Activated naive CD4-positive, alpha-beta T cell treated with anti-CD3 and anti-CD28 coated beads for 36 hours (primary cell): ENCODE results near the gene TP53I13. TPM values are rescaled to one million over a fixed set of nuclear protein-coding genes. Genes with fewer than 3 reads are reported as not detected.
A peak's percentile ranks its signal among the peaks of the same experiment; 100 is the strongest.

Experiments
- CTCF ChIA-PET: fragments of 350-600 bp; sonication (Branson Sonifier 250); formaldehyde crosslinking; loops from one replicate; lab custom pipeline; 2021; ENCODE audit warnings: antibody characterized with exemption; lab: Charles Lee
- DNase-seq: peaks from one replicate; pipeline ENCODE4 v3.0.0-alpha.2; 2020
- H3K27ac Mint-ChIP-seq: one replicate; pipeline ENCODE4 v1.8.0; 2021; ENCODE audit warnings: mild to moderate bottlenecking, mixed read lengths
- H3K27me3 Mint-ChIP-seq: one replicate; pipeline ENCODE4 v1.8.0; 2021; ENCODE audit warnings: low read depth, mixed read lengths
- H3K36me3 Mint-ChIP-seq: one replicate; pipeline ENCODE4 v1.8.0; 2021; ENCODE audit warnings: low read depth, mixed read lengths
- H3K4me1 Mint-ChIP-seq: one replicate; pipeline ENCODE4 v1.8.0; 2021; ENCODE audit warnings: low read depth, mixed read lengths
- H3K4me3 Mint-ChIP-seq: one replicate; pipeline ENCODE4 v1.8.0; 2021; ENCODE audit warnings: mild to moderate bottlenecking, moderate library complexity, mixed read lengths
- H3K9me3 Mint-ChIP-seq: one replicate; pipeline ENCODE4 v1.8.0; 2021; ENCODE audit warnings: mixed read lengths
- intact Hi-C: fragments of 100-400 bp; cut with micrococcal nuclease; formaldehyde crosslinking; loops from one replicate; pipeline ENCODE4 v1.15.1; 2023
- total RNA-seq, 2 experiments: library from RNA; stranded (reverse); gene quantifications; one replicate each; pipeline ENCODE4 v1.2.3, GENCODE V29; 2021

TP53I13 gene
- total RNA-seq, 2 experiments from 2014 or later = 30.9 to 37.2 TPM

DNA sequence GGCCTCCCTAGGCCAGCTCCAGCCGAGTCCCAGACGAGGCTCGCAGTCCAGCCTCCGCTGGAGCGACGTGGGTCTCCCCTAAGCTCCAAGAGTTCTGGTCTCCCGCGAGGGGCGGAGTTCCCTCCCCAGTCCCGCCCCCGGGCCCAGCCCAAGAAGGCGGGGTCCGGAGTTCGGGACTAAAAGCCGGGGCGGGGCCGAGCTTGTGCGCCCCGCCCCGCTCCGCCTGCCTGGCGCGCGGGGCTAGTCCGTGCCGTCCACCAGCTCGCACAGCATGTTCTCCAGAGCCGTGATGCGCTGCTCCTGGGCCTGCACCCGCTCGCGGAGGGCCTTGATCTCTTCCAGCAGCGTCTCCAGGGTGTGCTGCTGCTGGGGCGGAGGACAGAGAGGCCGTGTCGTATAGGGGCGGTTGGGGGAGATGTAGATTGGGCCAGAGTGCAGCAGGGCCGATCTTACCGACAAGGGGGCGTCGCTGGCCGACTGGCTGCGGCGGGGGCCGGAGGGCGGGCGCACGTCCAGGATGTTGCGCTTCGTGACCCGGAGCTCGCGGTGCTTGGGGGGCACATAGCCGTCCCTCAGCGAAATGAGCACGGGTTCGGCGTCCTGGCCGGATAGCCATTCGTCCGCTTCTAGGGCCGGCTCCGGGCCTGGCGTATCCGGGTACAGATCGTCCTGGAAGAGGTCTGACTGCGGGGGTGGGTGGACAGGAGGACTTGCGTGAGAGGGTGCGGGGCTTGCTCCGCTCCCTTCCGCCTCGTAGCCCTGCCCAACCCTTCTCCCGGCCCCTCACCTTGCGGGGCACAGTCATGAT, 47.2 kb downstream of the TP53I13 start:
- Mint-ChIP-seq H3K4me3 (peak overlapping the region; percentile 81), H3K36me3 (peaks cover 3% of the 10 kb centered on the region), H3K9me3 (no peaks in the 10 kb centered on the region), H3K27me3 (peaks cover 9% of the 10 kb centered on the region), H3K27ac (no peak overlapping the region), H3K4me1 (peaks cover 40% of the 10 kb centered on the region)
- DNase-seq = peak; percentile 83
- CTCF ChIA-PET = interaction anchor here (0.5 to 8.6 kb wide), 29 partner anchors 9 to 467 kb away, joined by 3 to 91 read pairs (median 3); partner anchors contain the start of genes ABHD15, ANKRD13B and SSH2
- intact Hi-C loops = loop anchor here (1.0 to 5.0 kb wide), 4 partner anchors 9 to 323 kb away; partner anchors contain the start of genes ABHD15 and TAOK1

DNA sequence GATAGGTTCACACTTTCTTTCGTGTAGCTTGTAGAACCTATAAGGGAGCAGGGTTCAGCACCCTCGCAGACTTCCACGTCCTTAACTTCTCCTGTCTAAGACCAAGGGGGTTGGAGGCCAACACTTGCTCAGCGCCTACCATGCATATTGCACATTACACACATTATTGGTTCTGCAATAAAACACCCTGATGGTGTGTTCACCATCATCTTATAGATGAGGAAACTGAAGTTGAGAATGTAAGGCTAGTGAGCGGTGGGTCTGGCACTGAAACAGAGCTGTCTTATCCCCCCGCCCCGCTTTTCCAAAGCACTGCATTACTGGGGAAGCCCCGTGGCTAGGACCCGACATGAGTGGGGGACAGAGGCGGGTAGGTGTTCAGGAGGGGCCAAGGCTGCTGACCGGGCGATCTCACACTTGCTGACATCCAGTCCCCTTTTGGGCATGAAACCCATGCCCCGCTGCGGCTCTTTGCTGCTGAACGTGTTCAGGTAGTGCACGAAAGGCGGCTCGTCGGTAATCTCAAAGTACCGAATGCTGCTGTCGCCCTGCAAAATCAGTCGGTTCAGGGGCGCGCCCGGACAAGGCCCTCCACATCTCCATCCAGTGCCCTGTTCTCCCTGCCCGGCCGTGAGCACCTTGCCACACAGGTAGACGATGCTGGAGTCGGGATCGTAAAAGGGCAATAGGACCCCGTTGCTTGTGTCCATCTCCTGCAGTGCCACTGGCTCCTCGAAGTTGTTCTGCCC, 48.0 kb downstream of the TP53I13 start:
- intact Hi-C loops = loop anchor here (1.0 to 5.0 kb wide), 6 partner anchors 23 to 315 kb away; partner anchors contain the start of genes GIT1 and TAOK1
- Mint-ChIP-seq H3K9me3 (no peaks in the 10 kb centered on the region), H3K27ac (no peak overlapping the region), H3K36me3 (peaks cover 3% of the 10 kb centered on the region), H3K4me3 (peak overlapping the region; percentile 81), H3K4me1 (peaks cover 43% of the 10 kb centered on the region), H3K27me3 (peaks cover 9% of the 10 kb centered on the region)
- no peak for DNase-seq
- CTCF ChIA-PET = interaction anchor here (0.6 to 8.6 kb wide), 43 partner anchors 8 to 393 kb away, joined by 3 to 91 read pairs (median 5); partner anchors contain the start of genes ABHD15, ANKRD13B, SSH2 and TP53I13

- Mint-ChIP-seq H3K9me3 (no peaks in the 10 kb centered on the region), H3K4me1 (peaks cover 48% of the 10 kb centered on the region), H3K36me3 (peaks cover 3% of the 10 kb centered on the region), H3K4me3 (peak overlapping the region; percentile 81), H3K27ac (peak overlapping the region; percentile 80), H3K27me3 (peaks cover 9% of the 10 kb centered on the region)
- peak; percentile 97 for DNase-seq
- intact Hi-C loops = loop anchor here (1.0 to 5.0 kb wide), 6 partner anchors 22 to 314 kb away; partner anchors contain the start of genes GIT1 and TAOK1
- CTCF ChIA-PET = interaction anchor here (0.6 to 8.6 kb wide), 47 partner anchors 8 to 394 kb away, joined by 3 to 91 read pairs (median 5); partner anchors contain the start of genes ABHD15, ANKRD13B, SSH2 and TP53I13
Observed at GRCh38 chr17:29617125-29617480, 48.6 kb downstream of the TP53I13 start.

DNA sequence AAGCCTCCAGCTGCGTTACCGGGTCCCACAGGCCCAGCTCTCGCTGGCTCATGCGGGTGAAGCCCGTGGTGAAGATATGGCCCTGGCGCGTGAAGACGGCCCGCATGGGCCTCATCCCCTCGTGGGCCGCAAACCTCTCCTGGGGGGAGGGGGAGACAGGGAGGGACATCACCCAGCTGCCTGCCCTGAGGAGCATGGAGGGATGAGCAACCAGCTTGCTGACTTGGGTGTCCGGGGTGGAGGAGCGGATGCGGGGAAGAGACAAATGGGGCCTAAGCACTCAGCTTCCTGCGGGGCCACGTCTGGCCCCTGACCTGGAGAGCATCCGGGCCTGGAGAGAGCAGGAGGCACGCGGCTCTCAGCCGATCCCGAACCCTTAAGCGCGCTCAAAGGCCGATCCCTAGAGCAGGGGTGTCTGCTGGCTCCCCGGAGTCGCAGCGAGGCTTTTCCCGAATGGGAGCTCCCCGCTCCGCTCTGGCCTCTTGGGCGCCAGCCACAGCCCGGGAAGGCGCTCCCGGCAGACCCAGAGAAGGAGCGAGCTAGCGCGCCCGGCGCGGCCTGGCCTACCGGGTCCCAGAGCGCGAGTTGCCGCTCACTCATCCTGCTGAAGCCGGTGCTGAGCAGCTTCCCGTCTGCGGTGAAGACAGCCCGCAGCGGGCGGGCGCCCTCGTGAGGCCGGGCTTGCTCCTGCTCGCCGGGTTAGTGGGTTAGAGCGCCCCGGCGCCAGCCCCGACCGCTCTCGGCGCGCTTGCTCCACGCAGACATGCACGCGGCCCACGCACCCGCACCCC, 49.2 kb downstream of the TP53I13 start:
- intact Hi-C loops = loop anchor here (1.0 to 5.0 kb wide), 6 partner anchors 22 to 314 kb away; partner anchors contain the start of genes GIT1 and TAOK1
- CTCF ChIA-PET = interaction anchor here (0.5 to 8.6 kb wide), 43 partner anchors 9 to 360 kb away, joined by 3 to 91 read pairs (median 5); partner anchors contain the start of genes ABHD15, ANKRD13B, SSH2 and TP53I13
- peak overlapping the region; percentile 81 for H3K4me3 Mint-ChIP-seq
- H3K4me1 Mint-ChIP-seq = peaks cover 48% of the 10 kb centered on the region
- peaks cover 3% of the 10 kb centered on the region for H3K36me3 Mint-ChIP-seq
- H3K9me3 Mint-ChIP-seq = no peaks in the 10 kb centered on the region
- H3K27ac Mint-ChIP-seq = peak overlapping the region; percentile 80
- DNase-seq = peak; percentile 91
- H3K27me3 Mint-ChIP-seq = peaks cover 9% of the 10 kb centered on the region

- no peak for DNase-seq
- CTCF ChIA-PET = interaction anchor here (1.0 to 8.6 kb wide), 28 partner anchors 9 to 361 kb away, joined by 3 to 91 read pairs (median 7); partner anchors contain the start of genes ABHD15, ANKRD13B, SSH2 and TP53I13
- Mint-ChIP-seq H3K9me3 (no peaks in the 10 kb centered on the region), H3K36me3 (peaks cover 3% of the 10 kb centered on the region), H3K27me3 (peaks cover 9% of the 10 kb centered on the region), H3K4me1 (peaks cover 54% of the 10 kb centered on the region), H3K4me3 (peak overlapping the region; percentile 81), H3K27ac (no peak overlapping the region)
- intact Hi-C loops = loop anchor here (5.0 kb wide), 1 partner anchor 226 kb away; the partner anchor contains the start of gene TAOK1
Observed at GRCh38 chr17:29618272-29619065, 50.0 kb downstream of the TP53I13 start.

- CTCF ChIA-PET = interaction anchor here (0.6 to 8.6 kb wide), 7 partner anchors 8 to 159 kb away, joined by 3 to 91 read pairs (median 10); partner anchors contain the start of gene ANKRD13B
Observed at GRCh38 chr17:29619251-29619650, 50.8 kb downstream of the TP53I13 start.

DNA sequence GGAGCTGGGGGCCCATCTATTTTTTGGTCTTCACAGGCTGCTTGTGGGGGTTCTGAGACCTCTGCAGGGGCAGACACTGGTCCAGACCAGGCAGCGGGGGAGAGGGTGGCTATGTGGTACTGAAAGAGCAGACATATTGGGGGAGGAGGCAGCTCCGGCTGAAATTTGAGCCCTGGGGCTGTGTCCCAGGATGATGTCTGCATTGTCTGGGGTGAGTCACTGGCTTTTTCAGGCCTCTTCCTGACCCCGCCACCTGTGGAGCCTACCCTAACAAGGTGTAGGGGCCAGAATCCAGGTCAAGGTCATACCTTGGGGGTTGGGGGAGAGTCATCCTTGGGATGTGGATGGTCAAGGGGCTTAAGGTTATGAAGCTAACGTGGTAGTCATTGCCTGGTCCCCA, 51.8 kb downstream of the TP53I13 start:
- Mint-ChIP-seq H3K4me3 (no peak overlapping the region), H3K27ac (no peak overlapping the region), H3K27me3 (peaks cover 9% of the 10 kb centered on the region), H3K4me1 (peaks cover 55% of the 10 kb centered on the region), H3K9me3 (no peaks in the 10 kb centered on the region), H3K36me3 (peaks cover 3% of the 10 kb centered on the region)
- intact Hi-C loops = no loop called here
- CTCF ChIA-PET = interaction anchor here (1.0 to 3.9 kb wide), 2 partner anchors 158 to 311 kb away, joined by 5 to 54 read pairs; no protein-coding TSS in a partner anchor
- DNase-seq = no peak

More at GRCh38 chr17:29619251-29619650, 50.8 kb downstream of the TP53I13 start:
- peaks cover 55% of the 10 kb centered on the region for H3K4me1 Mint-ChIP-seq
- H3K9me3 Mint-ChIP-seq = no peaks in the 10 kb centered on the region
- H3K4me3 Mint-ChIP-seq = no peak overlapping the region
- peaks cover 3% of the 10 kb centered on the region for H3K36me3 Mint-ChIP-seq
- H3K27ac Mint-ChIP-seq = no peak overlapping the region
- intact Hi-C loops = loop anchor here (5.0 kb wide), 1 partner anchor 227 kb away; the partner anchor contains the start of gene TAOK1
- DNase-seq = peak; percentile 53
- peaks cover 9% of the 10 kb centered on the region for H3K27me3 Mint-ChIP-seq

DNA sequence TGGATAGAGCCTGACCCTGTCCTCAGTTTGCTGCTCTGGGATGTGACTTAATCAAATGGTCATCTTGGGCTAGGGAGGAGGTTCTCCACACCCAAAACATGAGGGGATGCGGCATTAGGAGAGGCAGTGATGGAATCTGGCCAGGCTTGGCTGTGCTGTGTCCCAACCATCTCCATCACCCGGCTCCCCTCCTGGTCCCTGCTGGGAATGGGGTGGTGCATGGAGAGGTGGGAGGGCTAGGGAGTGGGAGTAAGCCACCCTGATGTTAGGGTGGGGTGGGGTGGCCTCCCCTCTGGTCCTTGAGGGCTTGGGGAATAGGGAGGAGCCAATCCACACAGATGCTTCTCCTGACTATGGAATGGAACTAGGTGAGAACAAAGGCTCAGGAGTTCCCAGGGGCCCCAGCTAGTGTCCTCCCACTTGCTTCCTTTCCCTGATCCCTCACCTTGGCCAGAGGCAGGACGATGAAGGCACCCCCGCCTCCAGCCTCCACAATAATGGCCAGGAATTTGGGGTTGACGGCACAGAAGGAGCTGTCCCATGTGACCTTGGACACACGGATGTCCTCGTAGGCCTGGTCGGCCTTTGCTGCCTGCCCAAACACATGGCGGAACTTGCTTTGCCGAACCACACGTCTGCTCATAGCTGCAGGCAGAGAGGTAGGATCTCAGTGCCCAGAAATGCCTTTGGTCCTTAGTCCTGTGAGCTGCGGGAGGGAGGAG, 52.4 kb downstream of the TP53I13 start:
- no peaks in the 10 kb centered on the region for H3K9me3 Mint-ChIP-seq
- peaks cover 58% of the 10 kb centered on the region for H3K4me1 Mint-ChIP-seq
- CTCF ChIA-PET = interaction anchor here (1.2 to 1.5 kb wide), 2 partner anchors 158 to 310 kb away, joined by 4 to 6 read pairs; no protein-coding TSS in a partner anchor
- intact Hi-C loops = no loop called here
- DNase-seq = no peak
- peaks cover 9% of the 10 kb centered on the region for H3K27me3 Mint-ChIP-seq
- peak overlapping the region; percentile 79 for H3K4me3 Mint-ChIP-seq
- peaks cover 6% of the 10 kb centered on the region for H3K36me3 Mint-ChIP-seq
- no peak overlapping the region for H3K27ac Mint-ChIP-seq

DNA sequence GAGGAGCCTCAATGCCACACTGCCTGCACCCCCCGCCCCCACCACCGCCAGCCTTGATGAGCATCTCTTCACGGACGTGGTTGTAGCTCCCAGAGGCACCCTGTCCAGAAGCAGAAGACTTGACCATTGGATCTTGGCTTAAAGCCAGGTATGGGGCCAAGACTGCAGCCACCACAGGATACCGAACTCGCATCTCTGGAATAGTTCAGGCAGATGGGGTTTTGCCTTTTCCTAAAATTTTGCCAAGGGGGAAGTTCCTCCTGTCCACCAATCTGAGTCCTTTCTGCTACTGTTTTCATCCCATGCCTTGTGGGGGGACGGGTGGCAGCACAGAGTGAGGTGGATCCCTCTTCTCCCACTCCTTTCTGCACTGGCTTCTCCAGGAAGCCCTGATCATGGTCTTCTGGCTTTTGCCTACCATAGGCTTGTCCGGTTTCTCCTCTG, 53.3 kb downstream of the TP53I13 start:
- H3K27ac Mint-ChIP-seq = peak overlapping the region; percentile 41
- CTCF ChIA-PET = interaction anchor here (1.2 to 1.5 kb wide), 2 partner anchors 158 to 309 kb away, joined by 4 to 6 read pairs; no protein-coding TSS in a partner anchor
- intact Hi-C loops = no loop called here
- peaks cover 55% of the 10 kb centered on the region for H3K4me1 Mint-ChIP-seq
- no peaks in the 10 kb centered on the region for H3K9me3 Mint-ChIP-seq
- peaks cover 3% of the 10 kb centered on the region for H3K27me3 Mint-ChIP-seq
- H3K4me3 Mint-ChIP-seq = peak overlapping the region; percentile 79
- peaks cover 8% of the 10 kb centered on the region for H3K36me3 Mint-ChIP-seq
- DNase-seq = no peak
